Skeletal muscle tissue (tissue), 4 donors: ENCODE results near the gene RNF43. TPM values are rescaled to one million over a fixed set of nuclear protein-coding genes. Genes with fewer than 3 reads are reported as not detected.

Source experiments
- H3K27ac ChIP-seq: one replicate; pipeline ENCODE4 v1.7.0; 2013; ENCODE audit warnings: mild to moderate bottlenecking, low read depth, low read length, inconsistent platforms
- H3K27me3 ChIP-seq, 3 donors: one replicate each; pipeline ENCODE4 v1.7.0; 2013; ENCODE audit warnings: low read length in 3 of 3; ENCODE audit not compliant: control insufficient read depth in 3 of 3, insufficient read depth in 3 of 3
- H3K36me3 ChIP-seq, 3 donors: one replicate each; pipeline ENCODE4 v1.7.0; 2013; ENCODE audit warnings: low read length in 3 of 3; ENCODE audit not compliant: control insufficient read depth in 3 of 3, insufficient read depth in 3 of 3
- H3K4me1 ChIP-seq, 3 donors: one replicate each; pipeline ENCODE4 v1.7.0; 2013; ENCODE audit warnings: low read length in 3 of 3, mild to moderate bottlenecking in 3 of 3; ENCODE audit not compliant: control insufficient read depth in 3 of 3, insufficient read depth in 3 of 3
- H3K4me3 ChIP-seq, 3 donors: one replicate each; pipeline ENCODE4 v1.7.0; 2013; ENCODE audit warnings: low read length in 3 of 3
- H3K9ac ChIP-seq, 3 donors: one replicate each; pipeline ENCODE4 v1.7.0; 2013; ENCODE audit warnings: low read length in 3 of 3, mild to moderate bottlenecking in 3 of 3, moderate library complexity in 2 of 3, low read depth in 1 of 3
- H3K9me3 ChIP-seq, 3 donors: one replicate each; pipeline ENCODE4 v1.7.0; 2013; ENCODE audit warnings: low read length in 3 of 3; ENCODE audit not compliant: control insufficient read depth in 3 of 3
- total RNA-seq: library from RNA; depleted of rRNA; stranded (reverse); fragments of >200 nt; gene quantifications from one replicate; pipeline ENCODE4 v1.2.3, GENCODE V29; 2014
- donor health status: Osteomylitis.

RNF43 gene
- total RNA-seq, 1 donor from 2014 or later: not detected

- H3K4me1 ChIP-seq: peaks cover 0 to 6% (median 3%) of the 10 kb centered on the region in 3 donors
- peaks cover 0 to 5% (median 0%) of the 10 kb centered on the region in 3 donors for H3K27me3 ChIP-seq
- H3K9me3 ChIP-seq: no peaks in the 10 kb centered on the region
- no peak overlapping the region for H3K27ac ChIP-seq
- H3K4me3 ChIP-seq: no peak overlapping the region
- no peaks in the 10 kb centered on the region for H3K36me3 ChIP-seq
- no peak overlapping the region for H3K9ac ChIP-seq
Measured at GRCh38 chr17:58421711-58422110, 4.4 kb upstream of the RNF43 start.

- H3K9ac ChIP-seq: no peak overlapping the region
- H3K27me3 ChIP-seq: peaks cover 0 to 5% (median 0%) of the 10 kb centered on the region in 3 donors
- H3K4me3 ChIP-seq: no peak overlapping the region
- H3K4me1 ChIP-seq: peaks cover 0 to 6% (median 3%) of the 10 kb centered on the region in 3 donors
- H3K27ac ChIP-seq: no peak overlapping the region
- H3K36me3 ChIP-seq: no peaks in the 10 kb centered on the region
- H3K9me3 ChIP-seq: no peaks in the 10 kb centered on the region
Measured at GRCh38 chr17:58420827-58421226, 3.5 kb upstream of the RNF43 start.

- H3K27me3 ChIP-seq: peaks cover 0 to 5% (median 0%) of the 10 kb centered on the region in 3 donors
- H3K27ac ChIP-seq: no peak overlapping the region
- peak overlapping the region in 1 of 3 donors; percentile 57 for H3K4me3 ChIP-seq
- no peaks in the 10 kb centered on the region for H3K36me3 ChIP-seq
- H3K9ac ChIP-seq: no peak overlapping the region
- peaks cover 0 to 6% (median 3%) of the 10 kb centered on the region in 3 donors for H3K4me1 ChIP-seq
- no peaks in the 10 kb centered on the region for H3K9me3 ChIP-seq
Measured at GRCh38 chr17:58416937-58417299, 416 bp downstream of the RNF43 start.

GRCh38 chr17:58416396-58416795, 938 bp downstream of the RNF43 start:
- H3K27ac ChIP-seq: no peak overlapping the region
- H3K36me3 ChIP-seq: no peaks in the 10 kb centered on the region
- no peak overlapping the region for H3K4me3 ChIP-seq
- peaks cover 0 to 5% (median 0%) of the 10 kb centered on the region in 3 donors for H3K27me3 ChIP-seq
- H3K9me3 ChIP-seq: no peaks in the 10 kb centered on the region
- peaks cover 0 to 6% (median 3%) of the 10 kb centered on the region in 3 donors for H3K4me1 ChIP-seq
- no peak overlapping the region for H3K9ac ChIP-seq

- H3K9me3 ChIP-seq: no peaks in the 10 kb centered on the region
- H3K27ac ChIP-seq: no peak overlapping the region
- no peaks in the 10 kb centered on the region for H3K27me3 ChIP-seq
- H3K4me1 ChIP-seq: peaks cover 0 to 6% (median 3%) of the 10 kb centered on the region in 3 donors
- H3K36me3 ChIP-seq: no peaks in the 10 kb centered on the region
- H3K4me3 ChIP-seq: no peak overlapping the region
- no peak overlapping the region for H3K9ac ChIP-seq
Measured at GRCh38 chr17:58415371-58416055, 1.8 kb downstream of the RNF43 start.

- Histone ChIP-seq H3K27me3 (peaks cover 0 to under 1% (median 0%) of the 10 kb centered on the region in 3 donors), H3K4me3 (no peak overlapping the region), H3K36me3 (no peaks in the 10 kb centered on the region), H3K27ac (no peak overlapping the region), H3K4me1 (peaks cover 0 to 6% (median 3%) of the 10 kb centered on the region in 3 donors), H3K9me3 (no peaks in the 10 kb centered on the region), H3K9ac (no peak overlapping the region)
Measured at GRCh38 chr17:58414596-58414997, 2.7 kb downstream of the RNF43 start.

GRCh38 chr17:58413684-58414083, 3.6 kb downstream of the RNF43 start:
- no peak overlapping the region for H3K27ac ChIP-seq
- H3K9ac ChIP-seq: no peak overlapping the region
- H3K9me3 ChIP-seq: no peaks in the 10 kb centered on the region
- H3K4me1 ChIP-seq: peaks cover 0 to 6% (median 3%) of the 10 kb centered on the region in 3 donors
- peaks cover 0 to 3% (median 0%) of the 10 kb centered on the region in 3 donors for H3K27me3 ChIP-seq
- H3K4me3 ChIP-seq: no peak overlapping the region
- no peaks in the 10 kb centered on the region for H3K36me3 ChIP-seq

- Histone ChIP-seq H3K4me3 (no peak overlapping the region), H3K9ac (no peak overlapping the region)
Measured at GRCh38 chr17:58412961-58413586, 4.3 kb downstream of the RNF43 start.

GRCh38 chr17:58412064-58412703, 5.2 kb downstream of the RNF43 start:
- Histone ChIP-seq H3K27me3 (peaks cover 0 to 3% (median 0%) of the 10 kb centered on the region in 3 donors), H3K4me3 (no peak overlapping the region), H3K36me3 (no peaks in the 10 kb centered on the region), H3K9me3 (no peaks in the 10 kb centered on the region), H3K9ac (no peak overlapping the region), H3K27ac (no peak overlapping the region), H3K4me1 (no peaks in the 10 kb centered on the region)

More at GRCh38 chr17:58412961-58413586, 4.3 kb downstream of the RNF43 start:
- Histone ChIP-seq H3K27ac (no peak overlapping the region), H3K27me3 (peaks cover 0 to 3% (median 0%) of the 10 kb centered on the region in 3 donors), H3K36me3 (no peaks in the 10 kb centered on the region), H3K4me1 (peaks cover 0 to 6% (median 3%) of the 10 kb centered on the region in 3 donors), H3K9me3 (no peaks in the 10 kb centered on the region)

- Histone ChIP-seq H3K4me3 (no peak overlapping the region), H3K4me1 (no peaks in the 10 kb centered on the region), H3K9ac (no peak overlapping the region), H3K9me3 (no peaks in the 10 kb centered on the region), H3K36me3 (no peaks in the 10 kb centered on the region), H3K27me3 (peaks cover 0 to 3% (median 0%) of the 10 kb centered on the region in 3 donors), H3K27ac (no peak overlapping the region)
Measured at GRCh38 chr17:58411408-58411894, 5.9 kb downstream of the RNF43 start.
